Suprapubic skin (tissue), 4 donors: ENCODE measurements around the gene SCNN1G.

Source experiments
- EP300 ChIP-seq: sonication (generic); formaldehyde crosslinking; IDR thresholded peaks from one replicate; pipeline ENCODE4 v1.6.1; 2017; ENCODE audit warnings: antibody characterized with exemption
- POLR2A ChIP-seq, 2 donors: fragments of 450-650 bp; IDR thresholded peaks; one replicate each; pipeline ENCODE4 v1.6.1; 2017; ENCODE audit warnings: antibody characterized with exemption in 2 of 2, mild to moderate bottlenecking in 2 of 2, moderate library complexity in 2 of 2
- POLR2AphosphoS5 ChIP-seq, 3 donors: sonication (generic); formaldehyde crosslinking; IDR thresholded peaks; one replicate each; pipeline ENCODE4 v1.6.1; 2017; ENCODE audit warnings: antibody characterized with exemption in 3 of 3
- TF ChIP-seq, protein P1 (sequence below), 2 donors: fragments of 200-600 bp in 1 of 2; fragments of 450-650 bp in 1 of 2; sonication (generic) in 1 of 2; IDR thresholded peaks; one replicate each; pipeline ENCODE4 v1.5.1; 2016 to 2019; ENCODE audit warnings: antibody characterized with exemption in 2 of 2, mild to moderate bottlenecking in 1 of 2, moderate library complexity in 1 of 2

DNA sequence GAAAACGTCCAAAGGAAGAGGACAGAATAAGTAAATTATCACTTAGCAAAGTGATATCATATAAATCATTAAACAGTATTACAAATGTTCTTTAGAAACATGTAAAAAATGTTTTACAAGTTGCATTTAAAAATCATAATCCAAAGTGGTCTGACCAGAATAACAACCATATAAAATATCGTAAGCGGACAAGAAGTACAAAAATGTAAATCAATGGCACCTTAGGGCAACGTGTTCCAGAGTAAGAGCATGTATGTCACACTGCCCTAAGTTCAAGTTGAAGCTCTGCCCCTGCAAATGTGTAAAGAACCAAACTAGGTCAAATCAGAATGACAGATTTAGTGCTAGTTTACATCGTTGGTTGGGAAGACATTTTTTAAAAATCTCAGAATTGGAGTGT is 44.7 kb upstream of the SCNN1G start:
- TF ChIP-seq POLR2A (IDR thresholded peaks at IDR 0.05) (no peak), POLR2AphosphoS5 (IDR thresholded peaks at IDR 0.05) (no peak), EP300 (no peak)
- TF ChIP-seq, protein P1, sequence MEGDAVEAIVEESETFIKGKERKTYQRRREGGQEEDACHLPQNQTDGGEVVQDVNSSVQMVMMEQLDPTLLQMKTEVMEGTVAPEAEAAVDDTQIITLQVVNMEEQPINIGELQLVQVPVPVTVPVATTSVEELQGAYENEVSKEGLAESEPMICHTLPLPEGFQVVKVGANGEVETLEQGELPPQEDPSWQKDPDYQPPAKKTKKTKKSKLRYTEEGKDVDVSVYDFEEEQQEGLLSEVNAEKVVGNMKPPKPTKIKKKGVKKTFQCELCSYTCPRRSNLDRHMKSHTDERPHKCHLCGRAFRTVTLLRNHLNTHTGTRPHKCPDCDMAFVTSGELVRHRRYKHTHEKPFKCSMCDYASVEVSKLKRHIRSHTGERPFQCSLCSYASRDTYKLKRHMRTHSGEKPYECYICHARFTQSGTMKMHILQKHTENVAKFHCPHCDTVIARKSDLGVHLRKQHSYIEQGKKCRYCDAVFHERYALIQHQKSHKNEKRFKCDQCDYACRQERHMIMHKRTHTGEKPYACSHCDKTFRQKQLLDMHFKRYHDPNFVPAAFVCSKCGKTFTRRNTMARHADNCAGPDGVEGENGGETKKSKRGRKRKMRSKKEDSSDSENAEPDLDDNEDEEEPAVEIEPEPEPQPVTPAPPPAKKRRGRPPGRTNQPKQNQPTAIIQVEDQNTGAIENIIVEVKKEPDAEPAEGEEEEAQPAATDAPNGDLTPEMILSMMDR (IDR thresholded peaks at IDR 0.05): no peak
